Activated CD4-positive, alpha-beta T cell treated with anti-CD3 and anti-CD28 coated beads for 1 hour (primary cell): ENCODE data around the gene SLC6A4.
"Not testable (repeated sequence)": the region's sequence is repeated elsewhere in the genome, so short reads cannot be mapped to it uniquely, and the experiment has no call there.

Experiments
- DNase-seq: peaks from one replicate; pipeline ENCODE4 v3.0.0-alpha.2; 2020

The SLC6A4 gene

GRCh38 chr17:30165147-30165546 is 70.3 kb downstream of the SLC6A4 start:
- no peak for DNase-seq

GRCh38 chr17:30164531-30164930 is 71.0 kb downstream of the SLC6A4 start:
- no peak for DNase-seq

GRCh38 chr17:30161601-30162000 is 73.9 kb downstream of the SLC6A4 start:
- DNase-seq, result no peak

- DNase-seq, result no peak
These were observed 74.9 kb downstream of the SLC6A4 start for GRCh38 chr17:30160419-30161172.

- DNase-seq, result no peak
These were observed 76.4 kb downstream of the SLC6A4 start for GRCh38 chr17:30158896-30159625.

GRCh38 chr17:30155389-30155788 is 80.1 kb downstream of the SLC6A4 start:
- DNase-seq, result no peak

- no peak for DNase-seq
These were observed 82.0 kb downstream of the SLC6A4 start for GRCh38 chr17:30153463-30153862.

GRCh38 chr17:30151471-30151870 is 84.0 kb downstream of the SLC6A4 start:
- no peak for DNase-seq

- no peak for DNase-seq
These were observed 87.1 kb downstream of the SLC6A4 start for GRCh38 chr17:30148376-30148775.

- not testable (repeated sequence) for DNase-seq
These were observed 87.6 kb downstream of the SLC6A4 start for GRCh38 chr17:30147860-30148259.
